Caco-2 (cell line): ENCODE measurements around the gene SERPINB6. TPM values are rescaled to one million over a fixed set of nuclear protein-coding genes. Genes with fewer than 3 reads are reported as not detected.

ENCODE experiments used
- BruUV-seq: library from RNA; stranded (reverse); fragments of 400-500 nt; replicated peaks from 2 replicates; lab custom pipeline; 2021; lab: Mats Ljungman, UMichigan
- CTCF ChIA-PET: fragments of 300-600 bp; sonication (Branson Sonifier 250); formaldehyde crosslinking; loops from one replicate; lab custom pipeline; 2022; ENCODE audit warnings: antibody characterized with exemption; lab: Charles Lee
- POLR2A ChIA-PET: fragments of 300-600 bp; sonication (Branson Sonifier 250); formaldehyde crosslinking; loops from one replicate; lab custom pipeline; 2022; ENCODE audit warnings: antibody characterized with exemption; lab: Charles Lee
- DNase-seq, 2 experiments: peaks; one replicate each; pipeline versions ENCODE4 v3.0.0 to v3.0.0-alpha.2; 2020 to 2022
- H3K27me3 ChIP-seq: replicated peaks from 2 replicates; pipeline ENCODE4 v1.6.0; 2011; ENCODE audit warnings: low read length; ENCODE audit not compliant: control insufficient read depth, insufficient read depth
- H3K36me3 ChIP-seq: 2 replicates; pipeline ENCODE4 v1.5.1; 2011; ENCODE audit warnings: low read length; ENCODE audit not compliant: control insufficient read depth, insufficient read depth
- H3K4me1 ChIP-seq: fragments of 250-450 bp; sonication (Bioruptor Pico); 2 replicates; pipeline ENCODE4 v1.5.1; 2020; ENCODE audit warnings: mild to moderate bottlenecking
- H3K4me3 ChIP-seq: 2 replicates; pipeline ENCODE4 v1.5.1; 2011; ENCODE audit warnings: low read depth, mild to moderate bottlenecking, control low read depth, low read length
- H3K9me3 ChIP-seq: fragments of 250-450 bp; sonication (Bioruptor Pico); 2 replicates; pipeline ENCODE4 v1.5.1; 2020; ENCODE audit warnings: mild to moderate bottlenecking, moderate library complexity
- H3K27ac Mint-ChIP-seq: one replicate; pipeline ENCODE4 v1.8.0; 2022; ENCODE audit warnings: mixed read lengths; ENCODE audit not compliant: unreplicated experiment
- H3K27me3 Mint-ChIP-seq: one replicate; pipeline ENCODE4 v1.8.0; 2022; ENCODE audit warnings: mixed read lengths; ENCODE audit not compliant: insufficient read depth, unreplicated experiment
- H3K36me3 Mint-ChIP-seq: one replicate; pipeline ENCODE4 v1.8.0; 2022; ENCODE audit warnings: mild to moderate bottlenecking, mixed read lengths; ENCODE audit not compliant: insufficient read depth, unreplicated experiment
- H3K4me1 Mint-ChIP-seq: one replicate; pipeline ENCODE4 v1.8.0; 2022; ENCODE audit warnings: low read depth, mixed read lengths; ENCODE audit not compliant: unreplicated experiment
- H3K4me3 Mint-ChIP-seq: one replicate; pipeline ENCODE4 v1.8.0; 2022; ENCODE audit warnings: mild to moderate bottlenecking, moderate library complexity, mixed read lengths; ENCODE audit not compliant: unreplicated experiment
- H3K9me3 Mint-ChIP-seq: one replicate; pipeline ENCODE4 v1.8.0; 2022; ENCODE audit warnings: mixed read lengths; ENCODE audit not compliant: unreplicated experiment
- CTCF ChIP-seq, 2 experiments: fragments of 200-600 bp in 1 of 2; IDR thresholded peaks; 1 replicate in 1 of 2; 2 replicates in 1 of 2; pipeline versions ENCODE4 v1.5.1 to v1.8.0; 2011 to 2022; ENCODE audit warnings: antibody characterized with exemption in 1 of 2, control low read depth in 1 of 2, inconsistent platforms in 1 of 2, low read depth in 1 of 2, low read length in 1 of 2, mild to moderate bottlenecking in 1 of 2, moderate library complexity in 1 of 2; ENCODE audit not compliant: insufficient read depth in 1 of 2, severe bottlenecking in 1 of 2, unreplicated experiment in 1 of 2
- intact Hi-C: fragments of 100-400 bp; cut with micrococcal nuclease; formaldehyde crosslinking; loops from one replicate; pipeline ENCODE4 v1.10.0; 2022; ENCODE audit not compliant: unreplicated experiment
- total RNA-seq: library from RNA; stranded (reverse); gene quantifications from 2 replicates; pipeline ENCODE4 v1.2.3, GENCODE V29; 2022

SERPINB6 gene
- total RNA-seq, 1 experiment from 2014 or later: 60.0 TPM

- Histone ChIP-seq H3K4me1 (peaks cover 25% of the 10 kb centered on the region), H3K27me3 (no peaks in the 10 kb centered on the region), H3K4me3 (no peak overlapping the region), H3K36me3 (no peaks in the 10 kb centered on the region), H3K9me3 (no peaks in the 10 kb centered on the region)
- intact Hi-C loops: no loop called here
- Mint-ChIP-seq H3K36me3 (peaks cover 10% of the 10 kb centered on the region), H3K4me3 (no peak overlapping the region), H3K9me3 (no peaks in the 10 kb centered on the region), H3K27ac (no peak overlapping the region), H3K27me3 (no peaks in the 10 kb centered on the region), H3K4me1 (peaks cover 10% of the 10 kb centered on the region)
- no TSS peak for BruUV-seq
- ChIA-PET POLR2A (no interaction called here), CTCF (interaction anchor here (0.7 to 1.2 kb wide), 3 partner anchors 14 to 175 kb away, joined by 3 read pairs; no protein-coding TSS in a partner anchor)
- DNase-seq: no peak
- no peak for TF ChIP-seq CTCF (IDR thresholded peaks at IDR 0.05; ENCODE audit: insufficient read depth in 1 of 2, low read depth in 1 of 2, low read length in 1 of 2, severe bottlenecking in 1 of 2, unreplicated experiment in 1 of 2)
Measured at GRCh38 chr6:2966347-2966746, 5.0 kb downstream of the SERPINB6 start.

GRCh38 chr6:2964793-2965505 is 6.4 kb downstream of the SERPINB6 start:
- H3K9me3 ChIP-seq: no peaks in the 10 kb centered on the region
- no peak for TF ChIP-seq CTCF (IDR thresholded peaks at IDR 0.05; ENCODE audit: insufficient read depth in 1 of 2, low read depth in 1 of 2, low read length in 1 of 2, severe bottlenecking in 1 of 2, unreplicated experiment in 1 of 2)
- no peaks in the 10 kb centered on the region for H3K27me3 ChIP-seq
- no TSS peak for BruUV-seq
- POLR2A ChIA-PET: no interaction called here
- no peaks in the 10 kb centered on the region for H3K27me3 Mint-ChIP-seq
- no peaks in the 10 kb centered on the region for H3K36me3 ChIP-seq
- H3K36me3 Mint-ChIP-seq: no peaks in the 10 kb centered on the region
- no peaks in the 10 kb centered on the region for H3K9me3 Mint-ChIP-seq
- H3K27ac Mint-ChIP-seq: no peak overlapping the region
- H3K4me3 ChIP-seq: no peak overlapping the region
- peaks cover 31% of the 10 kb centered on the region for H3K4me1 ChIP-seq
- CTCF ChIA-PET: interaction anchor here (1.2 kb wide), 1 partner anchor 24 kb away, joined by 3 read pairs; no protein-coding TSS in a partner anchor
- no peak overlapping the region for H3K4me3 Mint-ChIP-seq
- intact Hi-C loops: no loop called here
- peaks cover 20% of the 10 kb centered on the region for H3K4me1 Mint-ChIP-seq
- no peak for DNase-seq

- intact Hi-C loops: no loop called here
- ChIA-PET CTCF (no interaction called here), POLR2A (no interaction called here)
- Histone ChIP-seq H3K4me1 (peaks cover 33% of the 10 kb centered on the region), H3K27me3 (no peaks in the 10 kb centered on the region), H3K9me3 (no peaks in the 10 kb centered on the region), H3K36me3 (no peaks in the 10 kb centered on the region), H3K4me3 (no peak overlapping the region)
- H3K4me1 Mint-ChIP-seq: peaks cover 22% of the 10 kb centered on the region
- no peak for TF ChIP-seq CTCF (IDR thresholded peaks at IDR 0.05; ENCODE audit: insufficient read depth in 1 of 2, low read depth in 1 of 2, low read length in 1 of 2, severe bottlenecking in 1 of 2, unreplicated experiment in 1 of 2)
- no peak for DNase-seq
- no peaks in the 10 kb centered on the region for H3K9me3 Mint-ChIP-seq
- H3K27ac Mint-ChIP-seq: no peak overlapping the region
- no TSS peak for BruUV-seq
- H3K36me3 Mint-ChIP-seq: no peaks in the 10 kb centered on the region
- no peak overlapping the region for H3K4me3 Mint-ChIP-seq
- no peaks in the 10 kb centered on the region for H3K27me3 Mint-ChIP-seq
Measured at GRCh38 chr6:2963756-2964155, 7.6 kb downstream of the SERPINB6 start.
